H9 (cell line): ENCODE results near the gene PTMA. TPM values are rescaled to one million over a fixed set of nuclear protein-coding genes. Genes with fewer than 3 reads are reported as not detected.

Source experiments
- DNase-seq: peaks from one replicate; pipeline ENCODE4 v3.0.0-alpha.2; 2017
- H2AFZ ChIP-seq: one replicate; pipeline ENCODE4 v1.6.1; 2013; ENCODE audit warnings: mild to moderate bottlenecking, low read length, control low read depth, moderate library complexity
- H2AK5ac ChIP-seq: 2 replicates; pipeline ENCODE4 v1.6.1; 2013; ENCODE audit warnings: low read length, control low read depth, mixed read lengths; ENCODE audit not compliant: insufficient read length
- H2BK120ac ChIP-seq: one replicate; pipeline ENCODE4 v1.6.1; 2013; ENCODE audit warnings: low read depth, mild to moderate bottlenecking, low read length, control low read depth, inconsistent platforms; ENCODE audit not compliant: poor library complexity, severe bottlenecking
- H2BK12ac ChIP-seq: 2 replicates; pipeline ENCODE4 v1.6.1; 2013; ENCODE audit warnings: low read length, control low read depth, mixed read lengths, low read depth; ENCODE audit not compliant: insufficient read length
- H2BK15ac ChIP-seq: 2 replicates; pipeline ENCODE4 v1.6.1; 2013; ENCODE audit warnings: low read depth, low read length, control low read depth
- H2BK20ac ChIP-seq: one replicate; pipeline ENCODE4 v1.6.1; 2013; ENCODE audit warnings: low read depth, mild to moderate bottlenecking, low read length, control low read depth, inconsistent platforms; ENCODE audit not compliant: poor library complexity, severe bottlenecking
- H2BK5ac ChIP-seq: 2 replicates; pipeline ENCODE4 v1.6.1; 2013; ENCODE audit warnings: low read length, control low read depth, mixed read lengths; ENCODE audit not compliant: insufficient read length
- H3K14ac ChIP-seq: 2 replicates; pipeline ENCODE4 v1.6.1; 2013; ENCODE audit warnings: low read length, control low read depth; ENCODE audit not compliant: insufficient read depth
- H3K18ac ChIP-seq: 2 replicates; pipeline ENCODE4 v1.6.1; 2013; ENCODE audit warnings: low read depth, mild to moderate bottlenecking, mixed read lengths, low read length, control low read depth; ENCODE audit not compliant: insufficient read length
- H3K23ac ChIP-seq: 2 replicates; pipeline ENCODE4 v1.6.1; 2013; ENCODE audit warnings: low read length, control low read depth, mixed read lengths, low read depth; ENCODE audit not compliant: insufficient read length
- H3K23me2 ChIP-seq: 2 replicates; pipeline ENCODE4 v1.6.1; 2013; ENCODE audit warnings: low read depth, mild to moderate bottlenecking, mixed read lengths, low read length, control low read depth; ENCODE audit not compliant: insufficient read length, poor library complexity, severe bottlenecking
- H3K27ac ChIP-seq: 2 replicates; pipeline ENCODE4 v1.5.1; 2013; ENCODE audit warnings: low read length, control low read depth, mixed read lengths, low read depth; ENCODE audit not compliant: insufficient read length
- H3K27me3 ChIP-seq: 2 replicates; pipeline ENCODE4 v1.6.1; 2013; ENCODE audit warnings: low read length, control low read depth, inconsistent platforms; ENCODE audit not compliant: insufficient read depth
- H3K4ac ChIP-seq: 2 replicates; pipeline ENCODE4 v1.6.1; 2013; ENCODE audit warnings: low read depth, mild to moderate bottlenecking, control low read depth, inconsistent platforms, low read length, moderate library complexity
- H3K4me1 ChIP-seq: 2 replicates; pipeline ENCODE4 v1.6.1; 2013; ENCODE audit warnings: low read length, control low read depth, inconsistent platforms; ENCODE audit not compliant: insufficient read depth
- H3K4me2 ChIP-seq: 2 replicates; pipeline ENCODE4 v1.6.1; 2013; ENCODE audit warnings: low read length, control low read depth, mixed read lengths; ENCODE audit not compliant: insufficient read length, insufficient read depth
- H3K56ac ChIP-seq: 2 replicates; pipeline ENCODE4 v1.6.1; 2013; ENCODE audit warnings: low read depth, mild to moderate bottlenecking, mixed read lengths, low read length, control low read depth; ENCODE audit not compliant: insufficient read length
- H3K79me1 ChIP-seq: 2 replicates; pipeline ENCODE4 v1.6.1; 2013; ENCODE audit warnings: low read depth, mild to moderate bottlenecking, moderate library complexity, low read length, control low read depth, inconsistent platforms; ENCODE audit not compliant: insufficient read depth, poor library complexity, severe bottlenecking
- H3K79me2 ChIP-seq: 2 replicates; pipeline ENCODE4 v1.6.1; 2013; ENCODE audit warnings: low read length, control low read depth, inconsistent platforms; ENCODE audit not compliant: insufficient read depth
- H3K9ac ChIP-seq: 2 replicates; pipeline ENCODE4 v1.6.1; 2013; ENCODE audit warnings: low read length, control low read depth, mixed read lengths; ENCODE audit not compliant: insufficient read length; ENCODE audit errors: extremely low read depth
- H3K9me3 ChIP-seq: one replicate; pipeline ENCODE4 v1.6.1; 2013; ENCODE audit warnings: low read depth, low read length, inconsistent platforms; ENCODE audit not compliant: control insufficient read depth
- H3T11ph ChIP-seq: one replicate; pipeline ENCODE4 v1.6.1; 2013; ENCODE audit warnings: mild to moderate bottlenecking, low read length, control low read depth, inconsistent platforms
- H4K20me1 ChIP-seq: one replicate; pipeline ENCODE4 v1.6.1; 2013; ENCODE audit not compliant: control insufficient read depth, insufficient read length, insufficient read depth
- H4K5ac ChIP-seq: 2 replicates; pipeline ENCODE4 v1.6.1; 2013; ENCODE audit warnings: low read depth, mild to moderate bottlenecking, mixed read lengths, low read length, control low read depth; ENCODE audit not compliant: insufficient read length
- H4K8ac ChIP-seq: replicated peaks from 2 replicates; pipeline ENCODE4 v1.6.1; 2013; ENCODE audit warnings: low read length, control low read depth, mixed read lengths, low read depth; ENCODE audit not compliant: insufficient read length
- H4K91ac ChIP-seq: 2 replicates; pipeline ENCODE4 v1.6.1; 2013; ENCODE audit warnings: low read depth, mild to moderate bottlenecking, moderate library complexity, mixed read lengths, low read length, control low read depth; ENCODE audit not compliant: insufficient read length
- H3K27ac Mint-ChIP-seq, 3 experiments: 2 replicates in 2 of 3; 3 replicates in 1 of 3; pipeline ENCODE4 v1.8.0; 2020 to 2021; ENCODE audit warnings: mixed read lengths in 3 of 3, mild to moderate bottlenecking in 1 of 3, moderate library complexity in 1 of 3
- H3K27me3 Mint-ChIP-seq: 2 replicates; pipeline ENCODE4 v1.8.0; 2021; ENCODE audit warnings: low read depth, mild to moderate bottlenecking, moderate library complexity, mixed read lengths
- H3K36me3 Mint-ChIP-seq, 3 experiments: 2 replicates in 2 of 3; 3 replicates in 1 of 3; pipeline ENCODE4 v1.8.0; 2020 to 2021; ENCODE audit warnings: low read depth in 3 of 3, mixed read lengths in 3 of 3; ENCODE audit not compliant: insufficient read depth in 1 of 3
- H3K4me1 Mint-ChIP-seq, 2 experiments: 2 replicates each; pipeline ENCODE4 v1.8.0; 2020; ENCODE audit warnings: mixed read lengths in 2 of 2
- H3K4me3 Mint-ChIP-seq, 2 experiments: 2 replicates in 1 of 2; 3 replicates in 1 of 2; pipeline ENCODE4 v1.8.0; 2020 to 2021; ENCODE audit warnings: mild to moderate bottlenecking in 2 of 2, mixed read lengths in 2 of 2, moderate library complexity in 1 of 2
- H3K9me3 Mint-ChIP-seq, 2 experiments: 2 replicates in 1 of 2; 3 replicates in 1 of 2; pipeline ENCODE4 v1.8.0; 2020; ENCODE audit warnings: mild to moderate bottlenecking in 2 of 2, mixed read lengths in 2 of 2, moderate library complexity in 1 of 2
- CTCF ChIP-seq: fragments of 200-600 bp; sonication (generic); conservative IDR thresholded peaks from 3 replicates; pipeline ENCODE4 v1.8.0; 2021; ENCODE audit warnings: antibody characterized with exemption, mild to moderate bottlenecking
- WGBS: extraction: QIAGEN DNeasy Blood & Tissue Kit; methylation state at CpG from one replicate; pipeline ENCODE4 v1.1.7; 2013; ENCODE audit warnings: missing lambda C conversion rate, low lambda C conversion rate, mixed read lengths; ENCODE audit not compliant: insufficient read length; ENCODE audit errors: extremely low coverage; 5-methylcytosine and 5-hydroxymethylcytosine counted together
- total RNA-seq: library from RNA; stranded (reverse); gene quantifications from 2 replicates; pipeline ENCODE4 v1.2.1, GENCODE V29; 2021

PTMA gene
- total RNA-seq, 1 experiment from 2014 or later = 1,963 TPM

- no peak for TF ChIP-seq CTCF
- H2BK12ac ChIP-seq = no peak overlapping the region
- no peak overlapping the region for H3K27ac ChIP-seq
- peaks cover 38 to 48% of the 10 kb centered on the region in 2 experiments for H3K4me1 Mint-ChIP-seq
- H3K23ac ChIP-seq = no peak overlapping the region
- H2BK5ac ChIP-seq = no peak overlapping the region
- H4K5ac ChIP-seq = no peak overlapping the region
- H3K4ac ChIP-seq = no peak overlapping the region
- H3K4me1 ChIP-seq = peaks cover 3% of the 10 kb centered on the region; the same call in 1 of the 2 replicates
- no peak overlapping the region for H3K14ac ChIP-seq
- WGBS = no CpG with 5 or more reads among the region's 17 CpGs
- H2AK5ac ChIP-seq = no peak overlapping the region
- no peaks in the 10 kb centered on the region for H3K9me3 ChIP-seq
- H4K20me1 ChIP-seq = no peaks in the 10 kb centered on the region
- no peak overlapping the region for H3K4me2 ChIP-seq
- no peak overlapping the region for H4K8ac ChIP-seq
- no peak overlapping the region for H2BK120ac ChIP-seq
- H3K56ac ChIP-seq = no peak overlapping the region
- no peaks in the 10 kb centered on the region for H3K79me1 ChIP-seq
- no peak overlapping the region for H3K4me3 Mint-ChIP-seq
- H4K91ac ChIP-seq = no peak overlapping the region
- peaks cover 4% of the 10 kb centered on the region for H3K23me2 ChIP-seq
- H2BK20ac ChIP-seq = no peak overlapping the region
- no peak overlapping the region for H2BK15ac ChIP-seq
- no peak for DNase-seq
- no peaks in the 10 kb centered on the region for H3K9me3 Mint-ChIP-seq
- no peak overlapping the region for H3K18ac ChIP-seq
- H2AFZ ChIP-seq = no peak overlapping the region
- no peak overlapping the region for H3K9ac ChIP-seq
- H3K27me3 Mint-ChIP-seq = peaks cover 1% of the 10 kb centered on the region; the same call in 1 of the 2 replicates
- no peak overlapping the region for H3T11ph ChIP-seq
- H3K27ac Mint-ChIP-seq = no peak overlapping the region
- H3K27me3 ChIP-seq = no peaks in the 10 kb centered on the region
- no peaks in the 10 kb centered on the region; a peak in 1 of 7 replicates for H3K36me3 Mint-ChIP-seq
- H3K79me2 ChIP-seq = no peaks in the 10 kb centered on the region
These were observed 19.6 kb upstream of the PTMA start for GRCh38 chr2:231688719-231689118.
